ENCODE results near the gene WDR91. TPM values are rescaled to one million over a fixed set of nuclear protein-coding genes. Genes with fewer than 3 reads are reported as not detected.

Gene WDR91
- total and polyA plus RNA-seq, 2 donors (not counting 1 experiment from before 2014, with no cell fraction given): 26.7 to 40.7 TPM

DNA sequence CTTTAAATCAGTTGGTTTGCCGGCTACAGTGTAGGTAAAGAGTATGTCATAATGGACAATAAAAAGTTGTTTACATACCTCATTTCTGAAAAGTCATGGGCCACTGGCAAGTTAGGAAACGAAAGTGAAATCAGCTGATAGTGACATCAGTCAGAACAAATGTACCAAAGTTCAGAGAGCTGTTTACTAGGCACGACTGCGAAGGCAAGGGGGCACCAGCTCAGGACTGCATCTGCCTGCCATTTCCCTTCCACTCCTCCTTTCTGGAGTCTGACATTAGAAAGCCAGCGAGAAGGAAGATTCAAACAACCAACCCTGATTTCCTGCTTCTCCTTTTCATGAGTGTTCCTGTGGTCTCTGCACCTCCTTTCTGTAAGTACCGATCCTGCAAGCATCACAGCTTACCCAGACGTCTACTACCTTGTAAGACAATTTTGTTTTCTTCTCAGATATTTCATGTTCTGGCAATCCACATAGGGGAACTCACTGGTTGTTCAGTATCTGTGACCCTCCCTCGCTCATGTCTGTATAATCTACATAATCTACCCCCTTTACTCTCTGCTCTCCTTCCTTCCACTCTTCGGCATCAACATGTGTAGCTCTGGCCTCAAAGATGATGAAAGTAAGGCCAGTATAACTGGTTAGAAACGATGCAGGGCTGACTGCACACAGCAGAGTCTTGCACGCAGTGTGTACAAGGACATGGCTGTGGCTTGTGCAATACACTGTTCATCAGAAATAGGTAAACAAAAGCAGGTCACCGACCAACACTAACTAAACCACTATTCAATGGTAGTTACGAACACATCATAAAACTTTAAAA is 63.2 kb downstream of the WDR91 start, which contains the start of gene TMEM140:
TMEM140 (plus strand) TSS at position 174 of the 823 bp plus-strand sequence. CDS start 16,370 bp downstream, outside the sequence.
- Histone ChIP-seq H3K4me1 (ENCODE audit: control insufficient read depth in 2 of 2, insufficient read depth in 2 of 2, low read length in 2 of 2) (peaks cover 42 to 52% of the 10 kb centered on the region in 2 donors), H3K4me2 (replicated peaks; ENCODE audit: low read depth, low read length, poor library complexity, severe bottlenecking) (peak within 1 kb of the TSS; percentile 70)

More for the DNA sequence above, 63.2 kb downstream of the WDR91 start, which contains the start of gene TMEM140:
- DNase-seq (peak; percentile 87), ATAC-seq (ENCODE audit: low read depth) (peak; percentile 78)
- no peaks in the 10 kb centered on the region for H3K36me3 ChIP-seq (replicated peaks in 1 of 2; ENCODE audit: control extremely low read depth in 1 of 2, control insufficient read depth in 1 of 2, extremely low read depth in 1 of 2, insufficient read depth in 2 of 2, low read length in 1 of 2)
- peak within 1 kb of the TSS; percentile 77 for H3K9ac ChIP-seq (ENCODE audit: low read length)
- no peaks in the 10 kb centered on the region for H3K27me3 ChIP-seq (replicated peaks in 1 of 4; ENCODE audit: control extremely low read depth in 1 of 4, control insufficient read depth in 3 of 4, insufficient read depth in 4 of 4, low read length in 3 of 4)
- Mint-ChIP-seq H3K27ac (peak within 1 kb of the TSS; percentile 94), H3K9me3 (ENCODE audit: insufficient read depth) (no peaks in the 10 kb centered on the region), H3K4me1 (peaks cover 62% of the 10 kb centered on the region), H3K4me3 (peak within 1 kb of the TSS; percentile 91), H3K27me3 (no peaks in the 10 kb centered on the region)
- POLR2A ChIA-PET: interaction anchor here (0.6 to 2.8 kb wide), 7 partner anchors 11 to 502 kb away, joined by 3 to 32 read pairs (median 6); partner anchors contain the start of genes AGBL3, BPGM, CYREN and WDR91
- peak within 1 kb of the TSS; percentile 74 for H2AFZ ChIP-seq (ENCODE audit: insufficient read depth, low read depth, low read length, poor library complexity, severe bottlenecking)
- TF ChIP-seq EZH2 (IDR thresholded peaks at IDR 0.05; ENCODE audit: borderline replicate concordance, insufficient read depth, low read depth, low read length, poor library complexity, severe bottlenecking): no peak
- TF ChIP-seq, protein P1, sequence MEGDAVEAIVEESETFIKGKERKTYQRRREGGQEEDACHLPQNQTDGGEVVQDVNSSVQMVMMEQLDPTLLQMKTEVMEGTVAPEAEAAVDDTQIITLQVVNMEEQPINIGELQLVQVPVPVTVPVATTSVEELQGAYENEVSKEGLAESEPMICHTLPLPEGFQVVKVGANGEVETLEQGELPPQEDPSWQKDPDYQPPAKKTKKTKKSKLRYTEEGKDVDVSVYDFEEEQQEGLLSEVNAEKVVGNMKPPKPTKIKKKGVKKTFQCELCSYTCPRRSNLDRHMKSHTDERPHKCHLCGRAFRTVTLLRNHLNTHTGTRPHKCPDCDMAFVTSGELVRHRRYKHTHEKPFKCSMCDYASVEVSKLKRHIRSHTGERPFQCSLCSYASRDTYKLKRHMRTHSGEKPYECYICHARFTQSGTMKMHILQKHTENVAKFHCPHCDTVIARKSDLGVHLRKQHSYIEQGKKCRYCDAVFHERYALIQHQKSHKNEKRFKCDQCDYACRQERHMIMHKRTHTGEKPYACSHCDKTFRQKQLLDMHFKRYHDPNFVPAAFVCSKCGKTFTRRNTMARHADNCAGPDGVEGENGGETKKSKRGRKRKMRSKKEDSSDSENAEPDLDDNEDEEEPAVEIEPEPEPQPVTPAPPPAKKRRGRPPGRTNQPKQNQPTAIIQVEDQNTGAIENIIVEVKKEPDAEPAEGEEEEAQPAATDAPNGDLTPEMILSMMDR (IDR thresholded peaks at IDR 0.05): no peak
- intact Hi-C loops (cut with micrococcal nuclease): loop anchor here (1.0 to 5.0 kb wide), 7 partner anchors 13 to 691 kb away; partner anchors contain the start of genes AGBL3, AKR1B1, BPGM and CNOT4
- peaks cover 51% of the 10 kb centered on the region for H3K79me2 ChIP-seq (ENCODE audit: control insufficient read depth, insufficient read depth, low read length)
- CTCF ChIA-PET: interaction anchor here (0.9 to 8.3 kb wide), 9 partner anchors 9 to 161 kb away, joined by 3 to 78 read pairs (median 4); partner anchors contain the start of genes AGBL3 and CYREN
- H3K9me3 ChIP-seq (ENCODE audit: control extremely low read depth in 1 of 3, control insufficient read depth in 2 of 3, insufficient read depth in 1 of 3, low read length in 2 of 3): no peaks in the 10 kb centered on the region
- H3K27ac ChIP-seq (ENCODE audit: low read length in 2 of 2): peak within 1 kb of the TSS; percentile 86 to 90
- 0% methylated on average over 7 of the region's 13 CpGs for WGBS (ENCODE audit: insufficient coverage)
- no peaks in the 10 kb centered on the region for H4K20me1 ChIP-seq (ENCODE audit: control insufficient read depth, insufficient read depth, low read length, poor library complexity, severe bottlenecking)
- peak within 1 kb of the TSS; percentile 51 to 98 (median 72) for H3K4me3 ChIP-seq (ENCODE audit: control extremely low read depth in 1 of 5, extremely low read depth in 1 of 5, insufficient read depth in 1 of 5, low read depth in 2 of 5, low read length in 4 of 5)
